GM12878 (cell line): Measurements from ENCODE around the gene ARHGEF33.

Experiments
- HDAC6 ChIP-seq: fragments of 200-600 bp; sonication (generic); IDR thresholded peaks from one replicate; pipeline ENCODE4 v1.8.0; 2017; ENCODE audit warnings: antibody characterized with exemption; ENCODE audit not compliant: unreplicated experiment
- NBN ChIP-seq: fragments of 450-650 bp; IDR thresholded peaks from 2 replicates; pipeline ENCODE4 v1.6.1; 2016
- POLR2A ChIP-seq: IDR thresholded peaks from 2 replicates; pipeline ENCODE4 v1.6.1; 2011; ENCODE audit warnings: low read depth, mild to moderate bottlenecking, low read length
- YY1 ChIP-seq: IDR thresholded peaks from 2 replicates; pipeline ENCODE4 v1.6.1; 2011; ENCODE audit warnings: low read depth, mild to moderate bottlenecking, low read length
- TF ChIP-seq, protein P1 (sequence below): IDR thresholded peaks from 2 replicates; pipeline ENCODE4 v1.6.1; 2012; ENCODE audit warnings: mild to moderate bottlenecking, low read depth, low read length

DNA sequence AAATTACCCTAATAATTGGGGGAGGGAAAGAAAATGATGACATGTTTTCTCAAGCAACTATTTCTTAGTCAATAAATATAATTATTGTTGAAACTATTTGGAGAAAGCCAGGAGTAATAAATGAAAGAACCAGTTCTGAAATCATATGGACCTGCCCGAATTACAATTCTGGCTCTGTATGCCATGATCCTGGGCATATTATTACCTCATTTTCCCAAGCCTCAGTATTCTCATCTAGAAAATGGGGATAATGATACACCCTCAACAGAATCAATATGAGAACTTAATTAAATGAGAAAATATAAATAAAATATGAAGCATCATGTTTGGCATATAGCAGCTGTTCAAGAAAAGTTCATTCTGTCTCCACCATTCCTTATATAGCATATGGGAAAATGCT is 22.9 kb downstream of the ARHGEF33 start:
- TF ChIP-seq POLR2A = no peak
- no peak for TF ChIP-seq HDAC6
- TF ChIP-seq NBN = no peak
- TF ChIP-seq, protein P1, sequence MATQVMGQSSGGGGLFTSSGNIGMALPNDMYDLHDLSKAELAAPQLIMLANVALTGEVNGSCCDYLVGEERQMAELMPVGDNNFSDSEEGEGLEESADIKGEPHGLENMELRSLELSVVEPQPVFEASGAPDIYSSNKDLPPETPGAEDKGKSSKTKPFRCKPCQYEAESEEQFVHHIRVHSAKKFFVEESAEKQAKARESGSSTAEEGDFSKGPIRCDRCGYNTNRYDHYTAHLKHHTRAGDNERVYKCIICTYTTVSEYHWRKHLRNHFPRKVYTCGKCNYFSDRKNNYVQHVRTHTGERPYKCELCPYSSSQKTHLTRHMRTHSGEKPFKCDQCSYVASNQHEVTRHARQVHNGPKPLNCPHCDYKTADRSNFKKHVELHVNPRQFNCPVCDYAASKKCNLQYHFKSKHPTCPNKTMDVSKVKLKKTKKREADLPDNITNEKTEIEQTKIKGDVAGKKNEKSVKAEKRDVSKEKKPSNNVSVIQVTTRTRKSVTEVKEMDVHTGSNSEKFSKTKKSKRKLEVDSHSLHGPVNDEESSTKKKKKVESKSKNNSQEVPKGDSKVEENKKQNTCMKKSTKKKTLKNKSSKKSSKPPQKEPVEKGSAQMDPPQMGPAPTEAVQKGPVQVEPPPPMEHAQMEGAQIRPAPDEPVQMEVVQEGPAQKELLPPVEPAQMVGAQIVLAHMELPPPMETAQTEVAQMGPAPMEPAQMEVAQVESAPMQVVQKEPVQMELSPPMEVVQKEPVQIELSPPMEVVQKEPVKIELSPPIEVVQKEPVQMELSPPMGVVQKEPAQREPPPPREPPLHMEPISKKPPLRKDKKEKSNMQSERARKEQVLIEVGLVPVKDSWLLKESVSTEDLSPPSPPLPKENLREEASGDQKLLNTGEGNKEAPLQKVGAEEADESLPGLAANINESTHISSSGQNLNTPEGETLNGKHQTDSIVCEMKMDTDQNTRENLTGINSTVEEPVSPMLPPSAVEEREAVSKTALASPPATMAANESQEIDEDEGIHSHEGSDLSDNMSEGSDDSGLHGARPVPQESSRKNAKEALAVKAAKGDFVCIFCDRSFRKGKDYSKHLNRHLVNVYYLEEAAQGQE = no peak
- TF ChIP-seq YY1 = no peak
